ENCODE results near the gene MAP2K5.

The MAP2K5 gene

GRCh38 chr15:67521029-67521782 is 21.3 kb upstream of the MAP2K5 start, which contains the start of gene C15orf61 (continued):
- no peak for TF ChIP-seq ZNF248 (tag by site-specific recombination; IDR thresholded peaks at IDR 0.05)
- TF ChIP-seq ZNF416 (tag by site-specific recombination; IDR thresholded peaks at IDR 0.05), result no peak
- no peak for TF ChIP-seq ZNF670 (tag by site-specific recombination; IDR thresholded peaks at IDR 0.05; ENCODE audit: low read depth)
- no peak for TF ChIP-seq ZNF37A (tag by site-specific recombination; IDR thresholded peaks at IDR 0.05)
- peak; percentile 89 for TF ChIP-seq SP7 (tag by site-specific recombination; IDR thresholded peaks at IDR 0.05)
- peak; percentile 80 for TF ChIP-seq ZSCAN30 (tag by site-specific recombination; IDR thresholded peaks at IDR 0.05)
- TF ChIP-seq, protein P1, sequence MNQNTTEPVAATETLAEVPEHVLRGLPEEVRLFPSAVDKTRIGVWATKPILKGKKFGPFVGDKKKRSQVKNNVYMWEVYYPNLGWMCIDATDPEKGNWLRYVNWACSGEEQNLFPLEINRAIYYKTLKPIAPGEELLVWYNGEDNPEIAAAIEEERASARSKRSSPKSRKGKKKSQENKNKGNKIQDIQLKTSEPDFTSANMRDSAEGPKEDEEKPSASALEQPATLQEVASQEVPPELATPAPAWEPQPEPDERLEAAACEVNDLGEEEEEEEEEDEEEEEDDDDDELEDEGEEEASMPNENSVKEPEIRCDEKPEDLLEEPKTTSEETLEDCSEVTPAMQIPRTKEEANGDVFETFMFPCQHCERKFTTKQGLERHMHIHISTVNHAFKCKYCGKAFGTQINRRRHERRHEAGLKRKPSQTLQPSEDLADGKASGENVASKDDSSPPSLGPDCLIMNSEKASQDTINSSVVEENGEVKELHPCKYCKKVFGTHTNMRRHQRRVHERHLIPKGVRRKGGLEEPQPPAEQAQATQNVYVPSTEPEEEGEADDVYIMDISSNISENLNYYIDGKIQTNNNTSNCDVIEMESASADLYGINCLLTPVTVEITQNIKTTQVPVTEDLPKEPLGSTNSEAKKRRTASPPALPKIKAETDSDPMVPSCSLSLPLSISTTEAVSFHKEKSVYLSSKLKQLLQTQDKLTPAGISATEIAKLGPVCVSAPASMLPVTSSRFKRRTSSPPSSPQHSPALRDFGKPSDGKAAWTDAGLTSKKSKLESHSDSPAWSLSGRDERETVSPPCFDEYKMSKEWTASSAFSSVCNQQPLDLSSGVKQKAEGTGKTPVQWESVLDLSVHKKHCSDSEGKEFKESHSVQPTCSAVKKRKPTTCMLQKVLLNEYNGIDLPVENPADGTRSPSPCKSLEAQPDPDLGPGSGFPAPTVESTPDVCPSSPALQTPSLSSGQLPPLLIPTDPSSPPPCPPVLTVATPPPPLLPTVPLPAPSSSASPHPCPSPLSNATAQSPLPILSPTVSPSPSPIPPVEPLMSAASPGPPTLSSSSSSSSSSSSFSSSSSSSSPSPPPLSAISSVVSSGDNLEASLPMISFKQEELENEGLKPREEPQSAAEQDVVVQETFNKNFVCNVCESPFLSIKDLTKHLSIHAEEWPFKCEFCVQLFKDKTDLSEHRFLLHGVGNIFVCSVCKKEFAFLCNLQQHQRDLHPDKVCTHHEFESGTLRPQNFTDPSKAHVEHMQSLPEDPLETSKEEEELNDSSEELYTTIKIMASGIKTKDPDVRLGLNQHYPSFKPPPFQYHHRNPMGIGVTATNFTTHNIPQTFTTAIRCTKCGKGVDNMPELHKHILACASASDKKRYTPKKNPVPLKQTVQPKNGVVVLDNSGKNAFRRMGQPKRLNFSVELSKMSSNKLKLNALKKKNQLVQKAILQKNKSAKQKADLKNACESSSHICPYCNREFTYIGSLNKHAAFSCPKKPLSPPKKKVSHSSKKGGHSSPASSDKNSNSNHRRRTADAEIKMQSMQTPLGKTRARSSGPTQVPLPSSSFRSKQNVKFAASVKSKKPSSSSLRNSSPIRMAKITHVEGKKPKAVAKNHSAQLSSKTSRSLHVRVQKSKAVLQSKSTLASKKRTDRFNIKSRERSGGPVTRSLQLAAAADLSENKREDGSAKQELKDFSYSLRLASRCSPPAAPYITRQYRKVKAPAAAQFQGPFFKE (tag by site-specific recombination; IDR thresholded peaks at IDR 0.05; ENCODE audit: borderline replicate concordance), result no peak; the same call in 1 of the 2 replicates
- TF ChIP-seq, protein P2, sequence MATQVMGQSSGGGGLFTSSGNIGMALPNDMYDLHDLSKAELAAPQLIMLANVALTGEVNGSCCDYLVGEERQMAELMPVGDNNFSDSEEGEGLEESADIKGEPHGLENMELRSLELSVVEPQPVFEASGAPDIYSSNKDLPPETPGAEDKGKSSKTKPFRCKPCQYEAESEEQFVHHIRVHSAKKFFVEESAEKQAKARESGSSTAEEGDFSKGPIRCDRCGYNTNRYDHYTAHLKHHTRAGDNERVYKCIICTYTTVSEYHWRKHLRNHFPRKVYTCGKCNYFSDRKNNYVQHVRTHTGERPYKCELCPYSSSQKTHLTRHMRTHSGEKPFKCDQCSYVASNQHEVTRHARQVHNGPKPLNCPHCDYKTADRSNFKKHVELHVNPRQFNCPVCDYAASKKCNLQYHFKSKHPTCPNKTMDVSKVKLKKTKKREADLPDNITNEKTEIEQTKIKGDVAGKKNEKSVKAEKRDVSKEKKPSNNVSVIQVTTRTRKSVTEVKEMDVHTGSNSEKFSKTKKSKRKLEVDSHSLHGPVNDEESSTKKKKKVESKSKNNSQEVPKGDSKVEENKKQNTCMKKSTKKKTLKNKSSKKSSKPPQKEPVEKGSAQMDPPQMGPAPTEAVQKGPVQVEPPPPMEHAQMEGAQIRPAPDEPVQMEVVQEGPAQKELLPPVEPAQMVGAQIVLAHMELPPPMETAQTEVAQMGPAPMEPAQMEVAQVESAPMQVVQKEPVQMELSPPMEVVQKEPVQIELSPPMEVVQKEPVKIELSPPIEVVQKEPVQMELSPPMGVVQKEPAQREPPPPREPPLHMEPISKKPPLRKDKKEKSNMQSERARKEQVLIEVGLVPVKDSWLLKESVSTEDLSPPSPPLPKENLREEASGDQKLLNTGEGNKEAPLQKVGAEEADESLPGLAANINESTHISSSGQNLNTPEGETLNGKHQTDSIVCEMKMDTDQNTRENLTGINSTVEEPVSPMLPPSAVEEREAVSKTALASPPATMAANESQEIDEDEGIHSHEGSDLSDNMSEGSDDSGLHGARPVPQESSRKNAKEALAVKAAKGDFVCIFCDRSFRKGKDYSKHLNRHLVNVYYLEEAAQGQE (tag by site-specific recombination; IDR thresholded peaks at IDR 0.05), result peak; percentile 39; the same call in 1 of the 2 replicates
- TF ChIP-seq, protein P3, sequence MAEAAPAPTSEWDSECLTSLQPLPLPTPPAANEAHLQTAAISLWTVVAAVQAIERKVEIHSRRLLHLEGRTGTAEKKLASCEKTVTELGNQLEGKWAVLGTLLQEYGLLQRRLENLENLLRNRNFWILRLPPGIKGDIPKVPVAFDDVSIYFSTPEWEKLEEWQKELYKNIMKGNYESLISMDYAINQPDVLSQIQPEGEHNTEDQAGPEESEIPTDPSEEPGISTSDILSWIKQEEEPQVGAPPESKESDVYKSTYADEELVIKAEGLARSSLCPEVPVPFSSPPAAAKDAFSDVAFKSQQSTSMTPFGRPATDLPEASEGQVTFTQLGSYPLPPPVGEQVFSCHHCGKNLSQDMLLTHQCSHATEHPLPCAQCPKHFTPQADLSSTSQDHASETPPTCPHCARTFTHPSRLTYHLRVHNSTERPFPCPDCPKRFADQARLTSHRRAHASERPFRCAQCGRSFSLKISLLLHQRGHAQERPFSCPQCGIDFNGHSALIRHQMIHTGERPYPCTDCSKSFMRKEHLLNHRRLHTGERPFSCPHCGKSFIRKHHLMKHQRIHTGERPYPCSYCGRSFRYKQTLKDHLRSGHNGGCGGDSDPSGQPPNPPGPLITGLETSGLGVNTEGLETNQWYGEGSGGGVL (tag by site-specific recombination; IDR thresholded peaks at IDR 0.05), result no peak; the same call in 1 of the 2 replicates
- TF ChIP-seq, protein P4, sequence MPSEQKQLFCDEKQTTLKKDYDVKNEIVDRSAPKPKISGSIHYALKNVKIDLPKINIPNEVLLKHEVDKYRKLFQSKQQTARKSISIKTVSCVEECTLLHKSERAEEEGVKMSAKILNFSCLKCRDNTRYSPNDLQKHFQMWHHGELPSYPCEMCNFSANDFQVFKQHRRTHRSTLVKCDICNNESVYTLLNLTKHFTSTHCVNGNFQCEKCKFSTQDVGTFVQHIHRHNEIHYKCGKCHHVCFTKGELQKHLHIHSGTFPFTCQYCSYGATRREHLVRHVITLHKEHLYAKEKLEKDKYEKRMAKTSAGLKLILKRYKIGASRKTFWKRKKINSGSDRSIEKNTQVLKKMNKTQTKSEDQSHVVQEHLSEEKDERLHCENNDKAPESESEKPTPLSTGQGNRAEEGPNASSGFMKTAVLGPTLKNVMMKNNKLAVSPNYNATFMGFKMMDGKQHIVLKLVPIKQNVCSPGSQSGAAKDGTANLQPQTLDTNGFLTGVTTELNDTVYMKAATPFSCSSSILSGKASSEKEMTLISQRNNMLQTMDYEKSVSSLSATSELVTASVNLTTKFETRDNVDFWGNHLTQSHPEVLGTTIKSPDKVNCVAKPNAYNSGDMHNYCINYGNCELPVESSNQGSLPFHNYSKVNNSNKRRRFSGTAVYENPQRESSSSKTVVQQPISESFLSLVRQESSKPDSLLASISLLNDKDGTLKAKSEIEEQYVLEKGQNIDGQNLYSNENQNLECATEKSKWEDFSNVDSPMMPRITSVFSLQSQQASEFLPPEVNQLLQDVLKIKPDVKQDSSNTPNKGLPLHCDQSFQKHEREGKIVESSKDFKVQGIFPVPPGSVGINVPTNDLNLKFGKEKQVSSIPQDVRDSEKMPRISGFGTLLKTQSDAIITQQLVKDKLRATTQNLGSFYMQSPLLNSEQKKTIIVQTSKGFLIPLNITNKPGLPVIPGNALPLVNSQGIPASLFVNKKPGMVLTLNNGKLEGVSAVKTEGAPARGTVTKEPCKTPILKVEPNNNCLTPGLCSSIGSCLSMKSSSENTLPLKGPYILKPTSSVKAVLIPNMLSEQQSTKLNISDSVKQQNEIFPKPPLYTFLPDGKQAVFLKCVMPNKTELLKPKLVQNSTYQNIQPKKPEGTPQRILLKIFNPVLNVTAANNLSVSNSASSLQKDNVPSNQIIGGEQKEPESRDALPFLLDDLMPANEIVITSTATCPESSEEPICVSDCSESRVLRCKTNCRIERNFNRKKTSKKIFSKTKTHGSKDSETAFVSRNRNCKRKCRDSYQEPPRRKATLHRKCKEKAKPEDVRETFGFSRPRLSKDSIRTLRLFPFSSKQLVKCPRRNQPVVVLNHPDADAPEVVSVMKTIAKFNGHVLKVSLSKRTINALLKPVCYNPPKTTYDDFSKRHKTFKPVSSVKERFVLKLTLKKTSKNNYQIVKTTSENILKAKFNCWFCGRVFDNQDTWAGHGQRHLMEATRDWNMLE (tag by site-specific recombination; conservative IDR thresholded peaks at IDR 0.05; ENCODE audit: low read depth), result peak; percentile 28; the same call in 1 of the 2 replicates
- TF ChIP-seq ZNF488 (tag by site-specific recombination; IDR thresholded peaks at IDR 0.05), result no peak
- TF ChIP-seq ZNF433 (tag by site-specific recombination; IDR thresholded peaks at IDR 0.05; ENCODE audit: low read depth), result no peak
- TF ChIP-seq GLIS1 (tag by site-specific recombination; IDR thresholded peaks at IDR 0.05), result peak; percentile 100
- no peak for TF ChIP-seq RBAK (tag by site-specific recombination; IDR thresholded peaks at IDR 0.05)
- TF ChIP-seq SP2 (tag by site-specific recombination; IDR thresholded peaks at IDR 0.05), result peak; percentile 71
- TF ChIP-seq ZNF777 (tag by site-specific recombination; IDR thresholded peaks at IDR 0.05; ENCODE audit: borderline replicate concordance), result no peak; the same call in 1 of the 2 replicates
- TF ChIP-seq ZIC2 (tag by site-specific recombination; IDR thresholded peaks at IDR 0.05), result peak; percentile 99
- TF ChIP-seq KLF1 (tag by site-specific recombination; IDR thresholded peaks at IDR 0.05), result 0 out of 2 replicates have a peak, but pooled peaks have one; percentile 40
- no peak for TF ChIP-seq ZNF19 (tag by site-specific recombination; IDR thresholded peaks at IDR 0.05; ENCODE audit: low read depth)
- TF ChIP-seq ZNF747 (tag by site-specific recombination; IDR thresholded peaks at IDR 0.05), result no peak
- TF ChIP-seq ZNF138 (tag by site-specific recombination; IDR thresholded peaks at IDR 0.05; ENCODE audit: borderline replicate concordance), result no peak
- no peak for TF ChIP-seq PRDM1 (tag by site-specific recombination; IDR thresholded peaks at IDR 0.05)
